ENCODE measurements around the gene MUC2. TPM values are rescaled to one million over a fixed set of nuclear protein-coding genes. Genes with fewer than 3 reads are reported as not detected.

The MUC2 gene
- total and polyA plus RNA-seq, 2 experiments from 2014 or later = not detected

DNA sequence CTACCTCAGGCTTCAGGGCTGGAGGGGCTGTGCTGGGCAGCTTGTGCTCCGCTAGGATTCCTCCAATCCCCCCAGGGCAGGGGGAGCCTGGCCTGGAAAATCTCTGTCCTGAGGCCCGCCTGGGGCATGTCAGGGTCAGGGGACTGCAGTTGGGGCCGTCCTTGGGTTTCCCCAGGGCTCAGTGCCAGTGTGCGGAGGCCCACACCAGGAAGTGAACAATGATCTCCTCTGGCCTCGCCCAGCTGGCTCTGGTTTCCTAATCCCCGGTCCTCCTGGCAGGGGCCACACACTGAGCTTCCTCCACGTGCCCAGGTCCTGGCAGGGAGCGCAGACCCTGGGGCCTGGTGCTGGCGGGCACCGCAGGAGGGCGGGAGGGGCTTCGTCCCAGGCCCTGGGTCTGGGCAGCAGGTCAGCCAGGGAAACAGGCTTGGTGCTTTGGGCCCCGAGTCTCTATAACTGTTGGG is 1.4 kb upstream of the MUC2 start:
- Histone ChIP-seq H3F3A (replicated peaks; ENCODE audit: low read depth) (no peaks in the 10 kb centered on the region), H3K27me3 (ENCODE audit: insufficient read depth) (no peaks in the 10 kb centered on the region), H3K4me3 (no peak overlapping the region), H2AFZ (no peak overlapping the region), H3K4me1 (ENCODE audit: insufficient read depth) (no peaks in the 10 kb centered on the region), H3K4me2 (no peak overlapping the region), H3K36me3 (ENCODE audit: insufficient read depth) (no peaks in the 10 kb centered on the region), H3K9me2 (ENCODE audit: insufficient read depth) (no peaks in the 10 kb centered on the region), H3K27ac (ENCODE audit: low read depth) (no peak overlapping the region), H4K20me1 (replicated peaks; ENCODE audit: insufficient read depth) (no peaks in the 10 kb centered on the region), H3K79me2 (replicated peaks; ENCODE audit: insufficient read depth) (no peaks in the 10 kb centered on the region)
- Mint-ChIP-seq H3K9me3 (no peaks in the 10 kb centered on the region), H3K27ac (no peak overlapping the region), H3K4me3 (no peak overlapping the region), H3K4me1 (no peaks in the 10 kb centered on the region), H3K36me3 (ENCODE audit: low read depth) (no peaks in the 10 kb centered on the region), H3K27me3 (ENCODE audit: insufficient read depth, low read depth, poor library complexity) (peaks cover 4% of the 10 kb centered on the region)
- DNase-seq (ENCODE audit: low spot score) (no peak), ATAC-seq (no peak)
- TF ChIP-seq CTCF (conservative IDR thresholded peaks at IDR 0.05; ENCODE audit: low read depth in 2 of 2) (no peak), CREB1 (CRISPR knock-in tag; IDR thresholded peaks at IDR 0.05; ENCODE audit: low read depth) (no peak), REST (IDR thresholded peaks at IDR 0.05; ENCODE audit: unreplicated experiment) (no peak), POLR2AphosphoS5 (IDR thresholded peaks at IDR 0.05; ENCODE audit: low read depth) (no peak), JUNB (IDR thresholded peaks at IDR 0.05; ENCODE audit: unreplicated experiment) (no peak), ZNF114 (CRISPR knock-in tag; IDR thresholded peaks at IDR 0.05) (no peak), EZH2 (IDR thresholded peaks at IDR 0.05; ENCODE audit: low read depth, unreplicated experiment) (no peak), NANOG (IDR thresholded peaks at IDR 0.05; ENCODE audit: borderline replicate concordance) (no peak), EZH2phosphoT487 (IDR thresholded peaks at IDR 0.05; ENCODE audit: unreplicated experiment) (no peak), STAT1 (IDR thresholded peaks at IDR 0.05; ENCODE audit: unreplicated experiment) (no peak), ZNF462 (CRISPR knock-in tag; IDR thresholded peaks at IDR 0.05) (no peak), ZNF331 (CRISPR knock-in tag; IDR thresholded peaks at IDR 0.05; ENCODE audit: low read depth) (no peak)
- TF ChIP-seq, protein P1, sequence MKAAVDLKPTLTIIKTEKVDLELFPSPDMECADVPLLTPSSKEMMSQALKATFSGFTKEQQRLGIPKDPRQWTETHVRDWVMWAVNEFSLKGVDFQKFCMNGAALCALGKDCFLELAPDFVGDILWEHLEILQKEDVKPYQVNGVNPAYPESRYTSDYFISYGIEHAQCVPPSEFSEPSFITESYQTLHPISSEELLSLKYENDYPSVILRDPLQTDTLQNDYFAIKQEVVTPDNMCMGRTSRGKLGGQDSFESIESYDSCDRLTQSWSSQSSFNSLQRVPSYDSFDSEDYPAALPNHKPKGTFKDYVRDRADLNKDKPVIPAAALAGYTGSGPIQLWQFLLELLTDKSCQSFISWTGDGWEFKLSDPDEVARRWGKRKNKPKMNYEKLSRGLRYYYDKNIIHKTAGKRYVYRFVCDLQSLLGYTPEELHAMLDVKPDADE (IDR thresholded peaks at IDR 0.05) = no peak
